ENCODE measurements around the gene TPH2. TPM values are rescaled to one million over a fixed set of nuclear protein-coding genes. Genes with fewer than 3 reads are reported as not detected.
A peak's percentile ranks its signal among the peaks of the same experiment; 100 is the strongest.

Gene TPH2
- total RNA-seq, 6 experiments from 2014 or later: 0.13 TPM; not detected in 5

- H3K4me1 ChIP-seq: peaks cover 0 to 6% (median 0%) of the 10 kb centered on the region in 4 donors
- no peaks in the 10 kb centered on the region for H3K36me3 ChIP-seq
- ATAC-seq (peak; percentile 18 to 60 (median 56)), DNase-seq (no peak)
- WGBS (ENCODE audit: insufficient coverage, low coverage, low lambda C conversion rate, missing lambda C conversion rate): 88% methylated on average over 1 of the region's 1 CpG
- no peak overlapping the region for H3K27ac ChIP-seq
- no peaks in the 10 kb centered on the region for H3K9me3 ChIP-seq
- no peak overlapping the region for H3K4me3 ChIP-seq
- intact Hi-C loops (cut with DNase I): no loop called here
- TF ChIP-seq CTCF (IDR thresholded peaks at IDR 0.05) (no peak), POLR2A (IDR thresholded peaks at IDR 0.05) (no peak)
- no peaks in the 10 kb centered on the region for H3K27me3 ChIP-seq
These were observed 42.5 kb downstream of the TPH2 start for GRCh38 chr12:71981149-71981548.

- Histone ChIP-seq H3K9me3 (no peaks in the 10 kb centered on the region), H3K36me3 (no peaks in the 10 kb centered on the region), H3K4me1 (no peaks in the 10 kb centered on the region), H3K4me3 (no peak overlapping the region), H3K27me3 (no peaks in the 10 kb centered on the region), H3K27ac (no peak overlapping the region)
- no peak for ATAC-seq
- intact Hi-C loops (cut with DNase I): no loop called here
- TF ChIP-seq POLR2A (IDR thresholded peaks at IDR 0.05): no peak
- no peak for TF ChIP-seq CTCF (IDR thresholded peaks at IDR 0.05)
- DNase-seq: no peak
- 46% methylated on average over 2 of the region's 2 CpGs for WGBS (ENCODE audit: insufficient coverage, low coverage, low lambda C conversion rate, missing lambda C conversion rate)
These were observed 56.1 kb downstream of the TPH2 start for GRCh38 chr12:71994715-71995114.

- no peaks in the 10 kb centered on the region for H3K4me1 ChIP-seq
- WGBS (ENCODE audit: insufficient coverage, low coverage, low lambda C conversion rate, missing lambda C conversion rate): 82% methylated on average over 1 of the region's 1 CpG
- no peak overlapping the region for H3K27ac ChIP-seq
These were observed 61.1 kb downstream of the TPH2 start for GRCh38 chr12:71999795-72000194.

GRCh38 chr12:72000969-72001648, 62.5 kb downstream of the TPH2 start:
- Histone ChIP-seq H3K4me3 (no peak overlapping the region), H3K36me3 (no peaks in the 10 kb centered on the region), H3K27me3 (no peaks in the 10 kb centered on the region), H3K9me3 (no peaks in the 10 kb centered on the region), H3K27ac (no peak overlapping the region), H3K4me1 (no peaks in the 10 kb centered on the region)
- intact Hi-C loops (cut with DNase I): no loop called here
- DNase-seq: peak in 1 of 3 donors; percentile 23
- WGBS (ENCODE audit: insufficient coverage, low coverage, low lambda C conversion rate, missing lambda C conversion rate): 39% methylated on average over 9 of the region's 9 CpGs
- no peak for TF ChIP-seq POLR2A (IDR thresholded peaks at IDR 0.05)
- no peak for TF ChIP-seq CTCF (IDR thresholded peaks at IDR 0.05)
- peak; percentile 56 to 70 (median 62) for ATAC-seq

More at GRCh38 chr12:71999795-72000194, 61.1 kb downstream of the TPH2 start:
- no peaks in the 10 kb centered on the region for H3K9me3 ChIP-seq
- intact Hi-C loops (cut with DNase I): no loop called here
- DNase-seq (no peak), ATAC-seq (no peak)
- no peaks in the 10 kb centered on the region for H3K36me3 ChIP-seq
- H3K4me3 ChIP-seq: no peak overlapping the region
- no peak for TF ChIP-seq POLR2A (IDR thresholded peaks at IDR 0.05)
- TF ChIP-seq CTCF (IDR thresholded peaks at IDR 0.05): no peak
- H3K27me3 ChIP-seq: no peaks in the 10 kb centered on the region
